T-helper 1 cell treated with Interleukin-12 subunit alpha and Interleukin-12 subunit beta and Interleukin-4 antibody, amounts not matched to agents 30 ng/mL and 1 ng/mL, for 36 hours (primary cell): ENCODE results near the gene NVL. TPM values are rescaled to one million over a fixed set of nuclear protein-coding genes. Genes with fewer than 3 reads are reported as not detected.

Experiments used
- intact Hi-C: fragments of 100-400 bp; cut with micrococcal nuclease; formaldehyde crosslinking; loops from one replicate; pipeline ENCODE4 v1.15.1; 2024
- total RNA-seq: library from RNA; stranded (reverse); gene quantifications from 2 replicates; pipeline ENCODE4 v1.2.3, GENCODE V29; 2022

Gene NVL
- total RNA-seq, 1 donor from 2014 or later = 41.2 TPM

DNA sequence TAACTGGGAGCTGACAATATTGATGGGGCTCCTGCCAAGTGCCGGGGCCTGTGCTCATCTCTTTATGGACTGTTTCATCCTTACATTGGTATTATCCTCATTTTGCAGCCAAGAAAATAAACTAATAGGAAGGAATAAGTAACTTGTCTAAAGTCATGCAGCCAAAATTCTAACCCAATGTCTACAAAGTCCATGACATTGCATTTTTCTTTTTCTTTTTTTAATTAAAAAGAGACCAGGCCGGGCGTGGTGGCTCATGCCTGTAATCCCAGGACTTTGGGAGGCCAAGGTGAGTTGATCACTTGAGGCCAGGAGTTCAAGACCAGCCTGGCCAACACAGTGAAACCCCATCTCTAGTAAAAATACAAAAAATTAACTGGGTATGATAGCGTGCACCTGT lies 128.1 kb downstream of the NVL start:
- intact Hi-C loops = no loop called here

DNA sequence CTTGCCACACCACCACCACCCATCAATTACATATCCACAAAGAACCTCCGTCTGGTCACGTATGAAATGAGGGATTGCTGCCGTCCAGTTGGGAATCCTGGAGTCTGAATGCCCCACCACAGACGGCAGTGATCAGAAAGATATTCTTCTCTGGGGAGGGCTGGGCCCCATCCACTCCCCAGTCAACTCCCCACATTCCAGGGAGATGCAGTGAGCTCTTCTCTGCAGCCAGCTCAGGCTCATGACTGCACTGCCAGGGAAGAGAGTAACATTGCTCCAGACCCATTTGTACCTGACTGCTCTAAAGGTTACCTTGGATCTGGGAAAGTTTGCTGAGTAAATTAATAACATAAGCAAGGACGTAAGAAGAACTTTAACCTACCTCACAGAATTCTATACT lies 128.6 kb downstream of the NVL start:
- intact Hi-C loops = no loop called here

DNA sequence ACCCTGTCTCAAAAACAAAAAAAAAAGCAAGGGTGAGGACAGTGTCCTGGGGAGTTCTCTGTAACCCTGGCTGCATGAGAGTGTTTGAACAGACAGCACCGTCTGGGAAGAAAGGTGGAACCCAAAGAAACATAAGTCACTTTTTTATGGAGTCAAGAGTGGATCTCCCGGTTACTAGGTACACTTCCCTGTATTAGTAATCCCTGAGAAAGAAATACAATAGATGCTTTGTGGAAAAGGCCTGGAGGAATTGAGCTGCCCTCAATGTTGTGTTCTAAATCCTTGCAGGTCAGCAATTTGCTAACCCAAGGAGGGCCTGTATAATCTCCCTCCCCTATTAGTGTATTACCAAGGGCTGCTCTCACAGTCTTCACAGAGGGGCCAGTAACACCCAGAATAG lies 130.3 kb downstream of the NVL start:
- intact Hi-C loops = no loop called here

DNA sequence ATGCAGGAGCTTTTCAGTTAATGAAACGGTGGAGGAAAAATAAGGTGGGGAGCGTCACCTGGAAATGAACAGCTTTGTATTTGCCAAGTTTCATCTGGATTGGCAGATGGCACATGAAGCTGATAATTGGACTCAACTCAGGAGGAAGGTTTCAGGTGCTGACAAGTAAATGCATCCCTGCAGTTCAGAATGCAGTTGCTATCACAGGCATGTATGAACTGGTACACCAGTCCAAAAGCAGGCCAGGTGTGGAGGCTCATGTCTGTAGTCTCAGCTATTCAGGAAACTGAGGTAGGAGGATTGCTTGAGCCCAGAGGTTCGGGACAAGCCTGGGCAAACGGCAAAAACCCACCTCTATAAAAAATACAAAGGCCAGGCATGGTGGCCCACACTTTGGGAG lies 131.4 kb downstream of the NVL start:
- intact Hi-C loops = no loop called here

DNA sequence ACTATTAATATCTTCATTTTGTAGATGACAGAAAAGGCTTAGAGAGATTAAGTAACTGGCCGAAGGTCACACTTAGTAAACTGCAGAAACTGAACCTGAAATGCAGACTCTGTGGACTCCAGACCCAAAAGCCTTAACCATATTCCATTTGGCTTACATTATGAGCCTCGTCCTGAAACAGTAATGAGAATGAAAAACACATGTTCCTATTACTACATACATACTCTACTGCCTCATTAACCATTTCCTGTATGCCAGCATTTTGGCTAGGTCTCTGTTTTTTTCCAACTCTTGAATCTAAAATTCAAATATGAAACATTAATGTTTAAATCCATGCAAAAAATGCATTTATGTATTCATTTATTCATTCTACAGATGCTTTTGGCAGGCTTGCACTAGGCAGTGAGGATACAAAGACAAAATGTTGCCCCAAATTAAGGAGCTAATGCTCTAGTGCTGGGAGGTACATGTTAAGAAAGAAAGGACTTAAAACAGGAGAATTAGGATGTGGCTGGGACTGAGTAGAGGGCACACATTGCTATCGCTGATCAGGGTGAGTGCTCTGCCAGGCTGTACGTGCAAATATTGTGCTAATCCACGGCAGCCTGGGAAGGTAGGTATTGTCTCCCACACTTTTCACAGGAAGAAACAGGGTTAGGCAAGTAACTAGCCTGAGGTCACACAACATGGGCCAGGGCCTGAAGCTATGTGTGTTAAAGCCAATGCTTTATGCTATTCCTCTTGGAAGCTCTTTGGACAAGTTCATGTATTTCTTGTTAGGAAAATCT lies 133.0 kb downstream of the NVL start:
- intact Hi-C loops = no loop called here

DNA sequence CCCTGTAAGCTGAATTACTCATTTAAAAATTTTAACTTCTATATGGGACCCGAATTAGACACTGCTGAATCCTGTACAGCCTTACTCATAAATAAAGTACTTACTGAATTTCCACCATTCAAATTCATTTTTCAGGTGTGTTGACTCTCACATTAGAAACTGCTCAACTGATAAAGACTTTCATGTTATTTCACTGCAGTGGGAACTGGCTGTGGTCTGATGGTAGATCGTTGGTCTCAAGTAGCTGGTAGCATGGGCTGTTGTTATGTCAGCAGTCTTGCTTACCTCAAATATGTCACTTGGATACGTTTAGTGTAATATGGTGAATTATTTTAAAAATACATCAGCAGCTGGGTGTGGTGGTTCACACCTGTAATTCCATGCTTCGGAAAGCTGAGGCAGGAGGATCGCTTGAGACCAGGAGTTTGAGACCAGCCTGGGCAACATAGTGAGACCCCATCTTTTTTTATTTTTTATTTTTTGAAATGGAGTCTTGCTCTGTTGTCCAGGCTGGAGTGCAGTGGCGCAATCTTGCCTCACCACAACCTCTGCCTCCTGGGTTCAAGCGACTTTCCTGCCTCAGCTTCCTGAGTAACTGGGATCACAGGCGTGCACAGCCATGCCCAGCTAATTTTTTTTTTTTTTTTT lies 136.5 kb downstream of the NVL start:
- intact Hi-C loops = no loop called here

DNA sequence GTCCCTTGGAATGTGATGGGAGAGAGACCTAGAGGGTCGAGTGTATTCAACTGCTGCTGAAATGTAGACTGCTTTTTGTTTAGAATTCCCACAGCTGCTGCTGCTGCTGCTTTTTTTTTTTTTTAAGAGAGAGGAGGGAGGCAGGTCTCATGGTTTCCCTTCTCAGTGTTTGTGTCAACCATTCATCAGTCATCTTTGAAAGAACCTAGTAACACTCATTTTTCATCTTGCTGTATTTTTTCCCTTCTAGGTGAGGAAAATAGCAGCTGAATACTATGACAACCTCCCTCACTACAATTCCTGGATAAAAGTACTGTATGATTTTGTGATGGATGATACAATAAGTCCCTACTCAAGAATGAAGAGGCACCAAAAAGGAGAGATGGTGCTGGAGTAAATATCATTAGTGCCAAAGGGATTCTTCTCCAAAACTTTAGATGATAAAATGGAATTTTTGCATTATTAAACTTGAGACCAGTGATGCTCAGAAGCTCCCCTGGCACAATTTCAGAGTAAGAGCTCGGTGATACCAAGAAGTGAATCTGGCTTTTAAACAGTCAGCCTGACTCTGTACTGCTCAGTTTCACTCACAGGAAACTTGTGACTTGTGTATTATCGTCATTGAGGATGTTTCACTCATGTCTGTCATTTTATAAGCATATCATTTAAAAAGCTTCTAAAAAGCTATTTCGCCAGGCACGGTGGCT lies 137.7 kb downstream of the NVL start:
- intact Hi-C loops = loop anchor here (1.0 kb wide), 1 partner anchor 10 kb away; no protein-coding TSS in a partner anchor

DNA sequence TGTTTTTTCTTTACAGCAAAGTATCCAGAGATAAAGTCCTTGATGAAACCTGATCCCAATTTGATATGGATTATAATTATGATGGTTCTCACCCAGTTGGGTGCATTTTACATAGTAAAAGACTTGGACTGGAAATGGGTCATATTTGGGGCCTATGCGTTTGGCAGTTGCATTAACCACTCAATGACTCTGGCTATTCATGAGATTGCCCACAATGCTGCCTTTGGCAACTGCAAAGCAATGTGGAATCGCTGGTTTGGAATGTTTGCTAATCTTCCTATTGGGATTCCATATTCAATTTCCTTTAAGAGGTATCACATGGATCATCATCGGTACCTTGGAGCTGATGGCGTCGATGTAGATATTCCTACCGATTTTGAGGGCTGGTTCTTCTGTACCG lies 140.4 kb downstream of the NVL start:
- intact Hi-C loops = no loop called here

DNA sequence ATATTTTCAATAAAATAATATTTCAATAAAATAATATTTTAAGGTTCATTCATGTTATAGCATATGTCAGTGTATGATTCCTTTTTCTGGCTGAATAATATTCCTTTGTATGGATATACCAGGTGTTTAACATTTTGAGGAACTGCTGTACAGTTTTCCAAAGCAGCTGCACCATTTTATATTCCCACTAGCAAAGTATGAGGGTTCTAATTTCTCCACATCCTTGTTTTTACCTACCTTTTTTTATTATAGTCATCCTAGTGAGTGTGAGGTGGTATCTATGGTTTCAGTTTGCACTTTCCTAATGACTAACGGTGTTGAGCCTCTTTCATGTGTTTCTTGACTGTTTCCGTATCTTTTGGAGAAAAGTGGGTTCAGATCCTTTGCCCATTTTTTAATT lies 141.7 kb downstream of the NVL start:
- intact Hi-C loops = no loop called here

DNA sequence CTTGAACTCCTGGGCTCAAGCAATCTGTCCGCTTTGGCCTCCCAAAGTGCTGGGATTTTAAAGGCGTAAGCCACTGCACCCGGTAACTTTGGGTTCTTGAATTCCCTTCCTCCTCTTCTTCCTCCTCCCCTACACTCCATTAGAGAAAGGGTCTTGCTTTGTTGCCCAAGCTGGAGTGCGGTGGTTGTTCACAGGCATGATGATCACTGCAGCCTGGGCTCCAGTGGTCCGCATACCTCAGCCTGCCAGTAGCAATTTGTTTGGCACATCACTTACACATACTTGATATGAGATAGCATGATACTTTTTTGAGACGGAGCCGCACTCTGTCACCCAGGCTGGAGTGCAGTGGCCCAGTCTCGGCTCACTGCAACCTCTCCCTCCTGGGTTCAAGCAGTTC lies 144.8 kb downstream of the NVL start:
- intact Hi-C loops = no loop called here

DNA sequence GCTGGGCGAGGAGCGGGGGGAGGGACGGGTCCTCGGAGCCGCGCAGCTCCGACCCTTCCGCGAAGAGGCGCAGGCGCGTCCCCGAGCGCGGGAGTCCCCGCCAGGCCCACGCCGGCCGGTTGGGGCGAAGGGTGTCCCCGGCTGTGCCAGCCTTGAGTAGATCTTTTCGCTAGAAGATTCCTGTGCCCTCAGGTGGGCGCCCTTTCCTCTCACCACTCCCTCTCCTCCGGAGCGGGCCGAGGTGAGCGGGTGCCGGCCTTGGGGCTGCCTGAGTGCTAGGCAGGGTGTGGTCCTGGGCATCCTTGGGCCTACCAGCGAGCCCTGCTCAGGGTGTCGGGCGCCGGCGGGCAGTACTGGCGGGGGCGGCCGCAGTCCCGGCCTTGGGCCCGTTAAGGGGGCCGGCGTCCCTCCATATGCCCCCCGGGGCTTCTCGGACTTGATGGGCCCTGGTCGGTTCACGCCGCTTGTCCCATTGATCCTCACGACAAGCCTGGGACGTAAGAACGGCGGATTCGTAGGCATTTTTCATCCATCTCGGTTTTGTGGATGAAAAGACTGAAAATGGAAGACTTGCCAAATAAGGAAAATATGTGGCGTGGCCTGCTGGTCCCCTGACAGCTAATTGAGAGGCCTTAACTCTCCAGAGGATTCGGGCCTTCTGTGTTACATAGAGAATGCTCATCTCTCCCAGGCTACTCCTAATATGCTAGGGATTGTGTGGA lies 146.2 kb downstream of the NVL start:
- intact Hi-C loops = loop anchor here (2.0 to 5.0 kb wide), 6 partner anchors 31 to 1879 kb away; partner anchors contain the start of genes AIDA, BROX and H3-3A

DNA sequence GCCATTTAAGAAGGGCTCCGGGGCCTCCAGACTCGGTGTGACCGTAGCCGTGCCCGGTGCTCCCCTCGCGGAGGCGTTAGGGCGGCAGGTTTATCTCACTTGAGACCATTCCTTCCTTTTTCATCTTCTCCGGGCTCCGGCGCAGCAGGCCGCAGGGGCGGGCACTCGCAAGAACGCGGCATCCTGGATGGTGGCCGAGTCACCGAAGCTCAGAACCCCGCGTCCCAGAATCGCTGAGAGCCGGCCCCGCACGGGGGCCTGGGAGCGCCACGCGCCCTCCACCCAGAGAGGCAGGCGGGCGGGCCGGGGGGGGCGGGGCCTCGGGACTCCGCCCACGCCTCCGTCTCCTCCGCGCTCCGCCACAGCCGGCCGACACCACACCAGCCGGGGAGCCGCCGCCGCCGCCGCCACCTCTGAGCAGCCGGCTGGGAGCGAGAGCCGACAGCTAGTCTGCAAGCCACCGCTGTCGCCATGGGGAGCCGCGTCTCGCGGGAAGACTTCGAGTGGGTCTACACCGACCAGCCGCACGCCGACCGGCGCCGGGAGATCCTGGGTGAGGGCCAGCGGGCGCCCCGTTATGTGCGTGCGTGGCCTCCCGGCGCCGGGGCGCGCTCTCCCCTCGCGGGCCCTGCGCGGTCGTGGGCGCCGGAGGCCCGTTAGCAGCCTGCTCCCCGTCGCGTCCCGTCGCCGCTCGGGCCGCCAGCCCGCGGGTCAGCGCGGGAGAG lies 146.9 kb downstream of the NVL start, which contains the start of gene DEGS1:
DEGS1 (plus strand) TSS at position 375 of the 725 bp plus-strand sequence; CDS start at position 472, 97 bp downstream.
- intact Hi-C loops = loop anchor here (1.0 to 5.0 kb wide), 16 partner anchors 9 to 1879 kb away; partner anchors contain the start of genes AIDA, BROX, CNIH4 and FBXO28

DNA sequence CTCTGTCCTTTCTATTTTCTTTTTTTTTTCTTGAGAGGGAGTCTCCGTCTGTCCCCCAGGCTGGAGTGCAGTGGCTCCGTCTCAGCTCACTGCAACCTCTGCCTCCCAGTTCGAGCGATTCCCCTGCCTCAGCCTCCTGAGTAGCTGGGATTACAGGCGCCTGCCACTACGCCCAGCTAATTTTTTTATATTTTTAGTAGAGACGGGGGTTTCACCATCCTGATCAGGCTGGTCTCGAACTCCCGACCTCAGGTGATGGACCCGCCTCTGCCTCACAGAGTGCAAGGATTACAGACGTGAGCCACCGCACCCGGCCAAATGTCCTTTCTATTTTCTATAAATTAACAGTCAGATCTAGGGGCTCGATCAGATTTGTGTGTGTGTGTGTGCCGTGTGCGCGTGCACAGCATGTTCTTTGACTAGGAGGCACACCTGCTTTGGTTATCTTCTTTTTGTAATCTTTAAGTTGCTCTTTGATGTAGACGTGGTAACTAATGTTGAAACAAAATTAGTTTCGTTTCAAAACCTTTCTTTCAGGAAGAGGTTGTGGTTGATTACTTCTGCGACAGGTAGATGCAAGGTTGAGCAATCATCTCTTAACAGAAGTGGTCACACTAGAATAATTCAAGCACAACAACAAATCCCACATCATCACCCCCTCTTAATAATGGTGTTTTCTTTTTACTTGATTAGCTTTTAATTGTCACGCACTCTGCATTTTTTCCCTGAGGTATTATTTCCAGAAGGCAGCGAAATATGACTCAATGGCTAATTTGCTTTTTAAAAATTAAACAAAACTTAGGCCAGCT lies 147.7 kb downstream of the NVL start:
- intact Hi-C loops = loop anchor here (1.0 to 5.0 kb wide), 16 partner anchors 10 to 1880 kb away; partner anchors contain the start of genes AIDA, BROX, CNIH4 and FBXO28

DNA sequence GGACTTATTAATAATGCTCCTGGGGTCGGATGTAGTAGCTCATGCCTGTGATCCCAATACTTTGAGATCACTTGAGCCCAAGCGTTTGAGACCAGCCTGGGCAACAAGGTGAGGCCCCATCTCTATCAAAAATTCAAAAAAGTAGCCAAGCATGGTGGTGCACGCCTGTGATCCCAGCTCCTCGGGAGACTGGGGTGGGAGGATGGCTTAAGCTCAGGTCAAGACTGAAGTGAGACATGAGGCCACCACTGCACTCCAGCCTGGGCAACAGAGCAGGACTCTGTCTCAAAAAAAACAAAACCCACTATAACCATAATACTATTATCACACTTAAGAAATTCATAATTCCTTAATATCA lies 148.5 kb downstream of the NVL start:
- intact Hi-C loops = loop anchor here (5.0 kb wide), 3 partner anchors 66 to 1881 kb away; partner anchors contain the start of gene H3-3A

DNA sequence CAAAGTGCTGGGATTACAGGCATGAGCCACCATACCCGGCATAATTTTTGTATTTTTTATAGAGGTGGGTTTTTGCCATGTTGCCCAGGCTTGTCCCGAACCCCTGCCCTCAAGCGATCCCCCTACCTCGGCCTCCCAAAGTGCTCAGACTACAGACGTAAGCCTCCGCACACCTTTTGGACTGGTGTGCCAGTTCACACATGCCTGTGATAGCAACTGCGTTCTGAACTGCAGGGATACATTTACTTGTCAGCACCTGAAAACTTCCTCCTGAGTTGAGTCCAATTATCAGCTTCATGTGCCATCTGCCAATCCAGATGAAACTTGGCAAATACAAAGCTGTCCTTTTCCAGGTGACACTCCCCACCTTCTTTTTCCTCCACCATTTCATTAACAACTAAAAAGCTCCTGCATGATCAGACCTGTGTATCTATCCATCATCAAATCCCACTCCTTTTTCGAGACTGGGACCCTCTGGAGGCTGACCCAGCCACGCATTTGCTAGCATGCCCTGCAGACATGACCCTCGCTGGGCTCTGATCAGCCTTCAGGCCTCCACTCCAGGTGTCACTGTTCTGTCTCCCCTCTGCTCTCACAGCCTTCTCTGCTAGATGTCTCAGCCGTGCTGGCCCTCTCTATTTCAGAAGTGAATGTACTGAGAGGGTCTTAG lies 149.1 kb downstream of the NVL start:
- intact Hi-C loops = loop anchor here (5.0 kb wide), 3 partner anchors 66 to 1881 kb away; partner anchors contain the start of gene H3-3A

DNA sequence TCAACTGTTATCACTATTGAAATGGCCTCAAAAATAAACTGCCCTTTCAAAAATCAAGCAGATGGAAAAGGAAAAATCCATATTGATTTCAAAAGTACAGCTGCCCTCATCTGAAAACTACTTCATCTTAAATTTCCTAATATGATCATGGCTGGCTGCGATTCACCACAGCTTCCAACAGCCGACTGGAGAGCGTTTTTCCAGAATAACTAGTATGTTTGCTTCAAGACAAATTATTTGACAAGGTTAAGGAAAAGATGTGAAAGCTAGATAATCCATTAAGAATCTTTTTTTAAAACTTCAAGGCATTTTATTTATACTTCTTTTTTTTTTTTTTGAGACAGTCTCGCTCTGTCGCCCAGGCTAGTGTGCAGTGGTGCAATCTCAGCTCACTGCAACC lies 151.1 kb downstream of the NVL start:
- intact Hi-C loops = no loop called here

DNA sequence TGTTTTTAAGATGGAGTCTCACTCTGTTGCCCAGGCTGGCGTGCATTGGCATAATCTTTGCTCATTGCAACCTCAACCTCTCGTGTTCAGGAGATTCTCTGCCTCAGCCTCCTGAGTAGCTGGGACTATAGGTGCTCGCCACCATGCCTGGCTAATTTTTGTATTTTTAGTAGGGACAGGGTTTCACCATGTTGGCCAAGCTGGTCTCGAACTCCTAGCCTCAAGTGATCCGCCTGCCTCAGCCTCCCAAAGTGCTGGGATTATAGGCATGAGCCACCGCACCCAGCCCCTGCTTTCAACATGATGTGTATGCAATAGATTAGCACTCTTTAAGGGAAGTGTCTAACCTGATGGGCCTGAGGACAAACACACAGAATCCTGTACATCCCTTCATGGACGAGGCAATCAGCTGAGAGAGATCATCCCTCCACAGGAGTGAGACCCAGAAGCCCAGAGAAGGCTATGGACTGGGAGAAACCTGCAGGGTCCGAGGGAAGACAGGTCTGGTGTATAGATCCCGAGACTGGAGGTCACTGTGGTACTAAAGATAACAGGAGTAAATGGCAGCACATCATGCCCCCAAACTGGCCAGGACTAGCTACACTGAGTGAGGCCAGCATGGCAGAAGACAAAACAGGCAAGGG lies 152.5 kb downstream of the NVL start:
- intact Hi-C loops = no loop called here
